K562 (cell line): ENCODE data around the gene INCA1. TPM values are rescaled to one million over a fixed set of nuclear protein-coding genes. Genes with fewer than 3 reads are reported as not detected.

Source experiments
- ARID2 ChIP-seq: fragments of 450-650 bp; IDR thresholded peaks from 2 replicates; pipeline ENCODE4 v1.6.1; 2017; ENCODE audit warnings: antibody characterized with exemption, mild to moderate bottlenecking
- BRF1 ChIP-seq: IDR thresholded peaks from 3 replicates; pipeline ENCODE4 v1.6.1; 2011; ENCODE audit warnings: borderline replicate concordance, mild to moderate bottlenecking; ENCODE audit not compliant: insufficient read length; ENCODE audit errors: extremely low read depth
- GABPA ChIP-seq: fragments of 200-800 bp; sonication (Bioruptor generic); conservative IDR thresholded peaks from 2 replicates; pipeline ENCODE4 v1.6.1; 2016; ENCODE audit warnings: low read depth, missing genetic modification characterization, missing compliant biosample characterization
- JUND ChIP-seq, 2 experiments: IDR thresholded peaks; 2 replicates in 1 of 2; 3 replicates in 1 of 2; pipeline ENCODE4 v1.6.1; 2011; ENCODE audit warnings: borderline replicate concordance in 2 of 2, low read depth in 2 of 2, low read length in 2 of 2, improper control_type of control experiment in 1 of 2, missing biosample characterization in 1 of 2, missing genetic modification characterization in 1 of 2, missing genetic modification reagents in 1 of 2
- MYBL2 ChIP-seq, 2 experiments: fragments of 450-650 bp in 1 of 2; sonication (generic) in 1 of 2; formaldehyde crosslinking in 1 of 2; IDR thresholded peaks; 2 replicates each; pipeline versions ENCODE4 v1.6.1 to v1.8.1; 2017 to 2022; ENCODE audit warnings: borderline replicate concordance in 1 of 2, inconsistent platforms in 1 of 2, low read depth in 1 of 2, mild to moderate bottlenecking in 1 of 2, missing genetic modification reagents in 1 of 2, moderate library complexity in 1 of 2
- NUFIP1 ChIP-seq: fragments of 450-650 bp; IDR thresholded peaks from 2 replicates; pipeline ENCODE4 v1.6.1; 2018; ENCODE audit not compliant: partially characterized antibody
- PML ChIP-seq: IDR thresholded peaks from 2 replicates; pipeline ENCODE4 v1.6.1; 2012; ENCODE audit warnings: low read length, inconsistent platforms
- PYGO2 ChIP-seq: fragments of 450-650 bp; IDR thresholded peaks from 2 replicates; pipeline ENCODE4 v1.6.1; 2016; ENCODE audit warnings: mild to moderate bottlenecking, missing genetic modification characterization, moderate library complexity, missing compliant biosample characterization
- TCFL5 ChIP-seq: fragments of 250-450 bp; sonication (Bioruptor Pico); conservative IDR thresholded peaks from 2 replicates; pipeline ENCODE4 v1.6.1; 2021; ENCODE audit warnings: mild to moderate bottlenecking, moderate library complexity, matching md5 sums
- ZNF76 ChIP-seq: fragments of 250-450 bp; sonication (Bioruptor Pico); IDR thresholded peaks from 2 replicates; pipeline ENCODE4 v1.4.0; 2020; ENCODE audit warnings: mild to moderate bottlenecking, moderate library complexity, borderline replicate concordance
- ZNF785 ChIP-seq: fragments of 250-450 bp; sonication (Bioruptor Pico); IDR thresholded peaks from 2 replicates; pipeline ENCODE4 v1.4.0; 2020; ENCODE audit warnings: mild to moderate bottlenecking
- polyA plus RNA-seq, 8 experiments: library from polyadenylated mRNA; depleted of rRNA in 4 of 8; stranded (reverse) in 5 of 8; unstranded in 3 of 8; fragments of >200 nt; fragmentation: Nextera tagmentation in 2 of 8; fragmentation: Illumina TruSeq in 1 of 8; extraction: Ambion mirVana in 2 of 8; extraction: Trizol in 1 of 8; gene quantifications; 2 replicates each; pipeline versions ENCODE4 v1.2.1 to v1.2.3, GENCODE V29; 2011 to 2014; ENCODE audit warnings: inconsistent platforms in 1 of 8, missing spikeins in 1 of 8
- total RNA-seq, 7 experiments: library from RNA; depleted of rRNA in 6 of 7; stranded (reverse); fragments of >200 nt in 6 of 7; fragmentation: Illumina TruSeq in 2 of 7; extraction: Trizol in 2 of 7; gene quantifications; 2 replicates each; pipeline versions ENCODE4 v1.2.1 to v1.2.3, GENCODE V29; 2011 to 2021; ENCODE audit warnings: low replicate concordance in 1 of 7
- TF ChIP-seq, protein P1 (sequence below): fragments of 250-450 bp; sonication (Bioruptor Pico); IDR thresholded peaks from 2 replicates; pipeline ENCODE4 v1.8.0; 2022; ENCODE audit warnings: moderate library complexity, mild to moderate bottlenecking, inconsistent platforms
- TF ChIP-seq, protein P2 (sequence below): sonication (generic); formaldehyde crosslinking; IDR thresholded peaks from 2 replicates; pipeline ENCODE4 v1.8.1; 2023; ENCODE audit warnings: mild to moderate bottlenecking, missing genetic modification reagents, moderate library complexity
- TF ChIP-seq, protein P3 (sequence below): fragments of 200-800 bp; sonication (Bioruptor generic); IDR thresholded peaks from 2 replicates; pipeline ENCODE4 v1.6.1; 2017; ENCODE audit warnings: missing genetic modification characterization, missing compliant biosample characterization
- TF ChIP-seq, protein P4 (sequence below): fragments of 250-450 bp; sonication (Bioruptor Pico); IDR thresholded peaks from 2 replicates; pipeline ENCODE4 v1.4.0; 2020; ENCODE audit warnings: mild to moderate bottlenecking, moderate library complexity, borderline replicate concordance
- TF ChIP-seq, protein P5 (sequence below): fragments of 450-650 bp; IDR thresholded peaks from 2 replicates; pipeline ENCODE4 v1.6.1; 2016; ENCODE audit warnings: borderline replicate concordance

INCA1 gene
- total and polyA plus RNA-seq, 9 of the 15 experiments (the other 6 are each of a cell fraction or from before 2014, with no cell fraction given) = 0.08 to 0.50 (median 0.13) TPM; not detected in 4

DNA sequence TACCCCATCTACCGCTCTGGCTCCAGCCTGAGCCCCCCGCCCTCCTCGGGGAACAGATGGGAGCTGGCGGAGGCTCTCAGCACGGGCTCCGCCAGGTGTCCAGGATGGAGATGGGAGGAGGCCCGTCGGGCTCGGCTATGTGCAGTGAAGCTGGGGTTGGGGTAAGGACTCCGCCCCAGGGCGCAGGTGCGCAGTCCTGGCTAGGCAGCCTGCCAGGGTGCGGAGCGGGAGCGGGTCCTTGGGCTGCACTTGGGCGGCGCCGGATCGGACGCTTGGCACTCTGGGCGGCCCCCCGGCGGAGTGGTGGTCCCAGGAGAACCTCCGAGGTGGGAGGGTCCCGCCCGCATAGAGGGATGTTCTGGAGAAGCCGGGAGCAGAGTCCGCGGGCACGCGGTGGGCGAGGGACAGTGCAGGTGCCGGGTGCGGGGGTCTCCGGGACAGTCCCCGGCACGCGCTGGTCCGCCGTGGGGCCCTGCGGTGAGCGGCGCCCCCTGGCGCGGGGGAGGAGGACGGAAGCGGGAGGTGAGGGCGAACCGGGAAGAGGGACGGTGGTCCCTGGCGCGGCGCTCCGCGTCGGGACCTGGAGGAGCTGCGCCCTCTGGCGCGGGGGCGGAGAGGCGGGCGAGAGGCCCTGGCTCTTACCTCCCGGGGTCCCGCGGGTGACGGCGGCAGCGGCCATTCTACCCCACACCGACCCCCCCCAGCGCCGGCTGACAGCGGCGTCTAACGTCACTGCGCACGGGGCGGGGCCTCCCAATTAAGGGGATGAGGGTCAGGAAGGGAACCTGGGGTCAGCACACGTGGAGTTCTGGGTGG is 10.2 kb downstream of the INCA1 start, which contains the start of gene CAMTA2 (continued):
- TF ChIP-seq, protein P1, sequence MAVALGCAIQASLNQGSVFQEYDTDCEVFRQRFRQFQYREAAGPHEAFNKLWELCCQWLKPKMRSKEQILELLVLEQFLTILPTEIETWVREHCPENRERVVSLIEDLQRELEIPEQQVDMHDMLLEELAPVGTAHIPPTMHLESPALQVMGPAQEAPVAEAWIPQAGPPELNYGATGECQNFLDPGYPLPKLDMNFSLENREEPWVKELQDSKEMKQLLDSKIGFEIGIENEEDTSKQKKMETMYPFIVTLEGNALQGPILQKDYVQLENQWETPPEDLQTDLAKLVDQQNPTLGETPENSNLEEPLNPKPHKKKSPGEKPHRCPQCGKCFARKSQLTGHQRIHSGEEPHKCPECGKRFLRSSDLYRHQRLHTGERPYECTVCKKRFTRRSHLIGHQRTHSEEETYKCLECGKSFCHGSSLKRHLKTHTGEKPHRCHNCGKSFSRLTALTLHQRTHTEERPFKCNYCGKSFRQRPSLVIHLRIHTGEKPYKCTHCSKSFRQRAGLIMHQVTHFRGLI (CRISPR knock-in tag) = no peak
- TF ChIP-seq JUND (IDR thresholded peaks at IDR 0.05; ENCODE audit: borderline replicate concordance, low read depth, low read length) (no peak), JUND (tag; IDR thresholded peaks at IDR 0.05; ENCODE audit: borderline replicate concordance, low read depth, low read length) (no peak), ARID2 (peak; percentile 39; the same call in 1 of the 2 replicates), MYBL2 (IDR thresholded peaks at IDR 0.05; ENCODE audit: low read depth) (no peak), MYBL2 (CRISPR knock-in tag; IDR thresholded peaks at IDR 0.05; ENCODE audit: borderline replicate concordance) (no peak), ZNF785 (CRISPR knock-in tag) (no peak), GABPA (peak; percentile 74), ZNF76 (no peak; the same call in 1 of the 2 replicates), BRF1 (no peak), TCFL5 (CRISPR knock-in tag) (no peak), PML (peak; percentile 65), PYGO2 (tag) (no peak), NUFIP1 (no peak)
- TF ChIP-seq, protein P2, sequence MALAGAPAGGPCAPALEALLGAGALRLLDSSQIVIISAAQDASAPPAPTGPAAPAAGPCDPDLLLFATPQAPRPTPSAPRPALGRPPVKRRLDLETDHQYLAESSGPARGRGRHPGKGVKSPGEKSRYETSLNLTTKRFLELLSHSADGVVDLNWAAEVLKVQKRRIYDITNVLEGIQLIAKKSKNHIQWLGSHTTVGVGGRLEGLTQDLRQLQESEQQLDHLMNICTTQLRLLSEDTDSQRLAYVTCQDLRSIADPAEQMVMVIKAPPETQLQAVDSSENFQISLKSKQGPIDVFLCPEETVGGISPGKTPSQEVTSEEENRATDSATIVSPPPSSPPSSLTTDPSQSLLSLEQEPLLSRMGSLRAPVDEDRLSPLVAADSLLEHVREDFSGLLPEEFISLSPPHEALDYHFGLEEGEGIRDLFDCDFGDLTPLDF (CRISPR knock-in tag) = no peak
- TF ChIP-seq, protein P3, sequence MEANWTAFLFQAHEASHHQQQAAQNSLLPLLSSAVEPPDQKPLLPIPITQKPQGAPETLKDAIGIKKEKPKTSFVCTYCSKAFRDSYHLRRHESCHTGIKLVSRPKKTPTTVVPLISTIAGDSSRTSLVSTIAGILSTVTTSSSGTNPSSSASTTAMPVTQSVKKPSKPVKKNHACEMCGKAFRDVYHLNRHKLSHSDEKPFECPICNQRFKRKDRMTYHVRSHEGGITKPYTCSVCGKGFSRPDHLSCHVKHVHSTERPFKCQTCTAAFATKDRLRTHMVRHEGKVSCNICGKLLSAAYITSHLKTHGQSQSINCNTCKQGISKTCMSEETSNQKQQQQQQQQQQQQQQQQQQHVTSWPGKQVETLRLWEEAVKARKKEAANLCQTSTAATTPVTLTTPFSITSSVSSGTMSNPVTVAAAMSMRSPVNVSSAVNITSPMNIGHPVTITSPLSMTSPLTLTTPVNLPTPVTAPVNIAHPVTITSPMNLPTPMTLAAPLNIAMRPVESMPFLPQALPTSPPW (CRISPR knock-in tag) = peak; percentile 98
- TF ChIP-seq, protein P4, sequence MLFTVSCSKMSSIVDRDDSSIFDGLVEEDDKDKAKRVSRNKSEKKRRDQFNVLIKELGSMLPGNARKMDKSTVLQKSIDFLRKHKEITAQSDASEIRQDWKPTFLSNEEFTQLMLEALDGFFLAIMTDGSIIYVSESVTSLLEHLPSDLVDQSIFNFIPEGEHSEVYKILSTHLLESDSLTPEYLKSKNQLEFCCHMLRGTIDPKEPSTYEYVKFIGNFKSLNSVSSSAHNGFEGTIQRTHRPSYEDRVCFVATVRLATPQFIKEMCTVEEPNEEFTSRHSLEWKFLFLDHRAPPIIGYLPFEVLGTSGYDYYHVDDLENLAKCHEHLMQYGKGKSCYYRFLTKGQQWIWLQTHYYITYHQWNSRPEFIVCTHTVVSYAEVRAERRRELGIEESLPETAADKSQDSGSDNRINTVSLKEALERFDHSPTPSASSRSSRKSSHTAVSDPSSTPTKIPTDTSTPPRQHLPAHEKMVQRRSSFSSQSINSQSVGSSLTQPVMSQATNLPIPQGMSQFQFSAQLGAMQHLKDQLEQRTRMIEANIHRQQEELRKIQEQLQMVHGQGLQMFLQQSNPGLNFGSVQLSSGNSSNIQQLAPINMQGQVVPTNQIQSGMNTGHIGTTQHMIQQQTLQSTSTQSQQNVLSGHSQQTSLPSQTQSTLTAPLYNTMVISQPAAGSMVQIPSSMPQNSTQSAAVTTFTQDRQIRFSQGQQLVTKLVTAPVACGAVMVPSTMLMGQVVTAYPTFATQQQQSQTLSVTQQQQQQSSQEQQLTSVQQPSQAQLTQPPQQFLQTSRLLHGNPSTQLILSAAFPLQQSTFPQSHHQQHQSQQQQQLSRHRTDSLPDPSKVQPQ (CRISPR knock-in tag) = no peak
- TF ChIP-seq, protein P5, sequence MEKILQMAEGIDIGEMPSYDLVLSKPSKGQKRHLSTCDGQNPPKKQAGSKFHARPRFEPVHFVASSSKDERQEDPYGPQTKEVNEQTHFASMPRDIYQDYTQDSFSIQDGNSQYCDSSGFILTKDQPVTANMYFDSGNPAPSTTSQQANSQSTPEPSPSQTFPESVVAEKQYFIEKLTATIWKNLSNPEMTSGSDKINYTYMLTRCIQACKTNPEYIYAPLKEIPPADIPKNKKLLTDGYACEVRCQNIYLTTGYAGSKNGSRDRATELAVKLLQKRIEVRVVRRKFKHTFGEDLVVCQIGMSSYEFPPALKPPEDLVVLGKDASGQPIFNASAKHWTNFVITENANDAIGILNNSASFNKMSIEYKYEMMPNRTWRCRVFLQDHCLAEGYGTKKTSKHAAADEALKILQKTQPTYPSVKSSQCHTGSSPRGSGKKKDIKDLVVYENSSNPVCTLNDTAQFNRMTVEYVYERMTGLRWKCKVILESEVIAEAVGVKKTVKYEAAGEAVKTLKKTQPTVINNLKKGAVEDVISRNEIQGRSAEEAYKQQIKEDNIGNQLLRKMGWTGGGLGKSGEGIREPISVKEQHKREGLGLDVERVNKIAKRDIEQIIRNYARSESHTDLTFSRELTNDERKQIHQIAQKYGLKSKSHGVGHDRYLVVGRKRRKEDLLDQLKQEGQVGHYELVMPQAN = peak; percentile 58; the same call in 1 of the 2 replicates
